Measurements from ENCODE around the gene ARL3.

DNA sequence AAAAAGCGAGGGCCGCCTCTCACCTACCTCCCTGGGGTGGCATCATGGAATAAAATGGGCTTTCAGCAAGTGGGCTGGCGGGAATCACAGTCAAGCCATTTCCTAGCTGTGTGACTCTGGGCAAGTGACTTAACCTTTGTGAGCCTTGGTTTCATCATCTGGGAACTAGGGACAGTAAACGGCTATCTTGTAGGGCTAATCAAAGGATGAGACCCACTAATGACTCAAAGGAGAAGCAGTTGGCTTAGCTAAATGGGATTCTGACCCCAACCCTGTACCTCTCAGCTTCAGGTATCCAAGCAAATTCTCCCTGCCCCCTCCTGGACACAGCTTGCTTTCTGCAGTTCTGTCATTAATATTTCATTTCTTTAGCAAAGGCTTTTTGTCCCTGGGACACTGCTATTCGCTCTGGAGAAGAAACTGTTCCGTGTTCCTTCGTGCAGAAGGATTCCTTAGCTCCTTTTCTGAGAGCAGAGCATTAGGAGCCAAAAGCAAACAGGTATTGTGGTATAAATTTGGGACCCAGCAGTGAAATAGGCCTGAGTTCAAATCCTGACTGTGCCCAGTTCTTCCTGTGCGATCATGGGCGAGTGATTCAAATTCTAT, 44.0 kb downstream of the ARL3 start:
- TF ChIP-seq POLR2A (IDR thresholded peaks at IDR 0.05): no peak
- TF ChIP-seq, protein P1, sequence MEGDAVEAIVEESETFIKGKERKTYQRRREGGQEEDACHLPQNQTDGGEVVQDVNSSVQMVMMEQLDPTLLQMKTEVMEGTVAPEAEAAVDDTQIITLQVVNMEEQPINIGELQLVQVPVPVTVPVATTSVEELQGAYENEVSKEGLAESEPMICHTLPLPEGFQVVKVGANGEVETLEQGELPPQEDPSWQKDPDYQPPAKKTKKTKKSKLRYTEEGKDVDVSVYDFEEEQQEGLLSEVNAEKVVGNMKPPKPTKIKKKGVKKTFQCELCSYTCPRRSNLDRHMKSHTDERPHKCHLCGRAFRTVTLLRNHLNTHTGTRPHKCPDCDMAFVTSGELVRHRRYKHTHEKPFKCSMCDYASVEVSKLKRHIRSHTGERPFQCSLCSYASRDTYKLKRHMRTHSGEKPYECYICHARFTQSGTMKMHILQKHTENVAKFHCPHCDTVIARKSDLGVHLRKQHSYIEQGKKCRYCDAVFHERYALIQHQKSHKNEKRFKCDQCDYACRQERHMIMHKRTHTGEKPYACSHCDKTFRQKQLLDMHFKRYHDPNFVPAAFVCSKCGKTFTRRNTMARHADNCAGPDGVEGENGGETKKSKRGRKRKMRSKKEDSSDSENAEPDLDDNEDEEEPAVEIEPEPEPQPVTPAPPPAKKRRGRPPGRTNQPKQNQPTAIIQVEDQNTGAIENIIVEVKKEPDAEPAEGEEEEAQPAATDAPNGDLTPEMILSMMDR (IDR thresholded peaks at IDR 0.05): no peak

Measured in esophagus squamous epithelium (tissue), 4 donors.